H9 (cell line): ENCODE measurements around the gene XPR1. TPM values are rescaled to one million over a fixed set of nuclear protein-coding genes. Genes with fewer than 3 reads are reported as not detected.

Experiments
- DNase-seq: peaks from one replicate; pipeline ENCODE4 v3.0.0-alpha.2; 2017
- H2AFZ ChIP-seq: one replicate; pipeline ENCODE4 v1.6.1; 2013; ENCODE audit warnings: mild to moderate bottlenecking, low read length, control low read depth, moderate library complexity
- H2AK5ac ChIP-seq: 2 replicates; pipeline ENCODE4 v1.6.1; 2013; ENCODE audit warnings: low read length, control low read depth, mixed read lengths; ENCODE audit not compliant: insufficient read length
- H2BK120ac ChIP-seq: one replicate; pipeline ENCODE4 v1.6.1; 2013; ENCODE audit warnings: low read depth, mild to moderate bottlenecking, low read length, control low read depth, inconsistent platforms; ENCODE audit not compliant: poor library complexity, severe bottlenecking
- H2BK12ac ChIP-seq: 2 replicates; pipeline ENCODE4 v1.6.1; 2013; ENCODE audit warnings: low read length, control low read depth, mixed read lengths, low read depth; ENCODE audit not compliant: insufficient read length
- H2BK15ac ChIP-seq: 2 replicates; pipeline ENCODE4 v1.6.1; 2013; ENCODE audit warnings: low read depth, low read length, control low read depth
- H2BK20ac ChIP-seq: one replicate; pipeline ENCODE4 v1.6.1; 2013; ENCODE audit warnings: low read depth, mild to moderate bottlenecking, low read length, control low read depth, inconsistent platforms; ENCODE audit not compliant: poor library complexity, severe bottlenecking
- H2BK5ac ChIP-seq: 2 replicates; pipeline ENCODE4 v1.6.1; 2013; ENCODE audit warnings: low read length, control low read depth, mixed read lengths; ENCODE audit not compliant: insufficient read length
- H3K14ac ChIP-seq: 2 replicates; pipeline ENCODE4 v1.6.1; 2013; ENCODE audit warnings: low read length, control low read depth; ENCODE audit not compliant: insufficient read depth
- H3K18ac ChIP-seq: 2 replicates; pipeline ENCODE4 v1.6.1; 2013; ENCODE audit warnings: low read depth, mild to moderate bottlenecking, mixed read lengths, low read length, control low read depth; ENCODE audit not compliant: insufficient read length
- H3K23ac ChIP-seq: 2 replicates; pipeline ENCODE4 v1.6.1; 2013; ENCODE audit warnings: low read length, control low read depth, mixed read lengths, low read depth; ENCODE audit not compliant: insufficient read length
- H3K23me2 ChIP-seq: 2 replicates; pipeline ENCODE4 v1.6.1; 2013; ENCODE audit warnings: low read depth, mild to moderate bottlenecking, mixed read lengths, low read length, control low read depth; ENCODE audit not compliant: insufficient read length, poor library complexity, severe bottlenecking
- H3K27ac ChIP-seq: 2 replicates; pipeline ENCODE4 v1.5.1; 2013; ENCODE audit warnings: low read length, control low read depth, mixed read lengths, low read depth; ENCODE audit not compliant: insufficient read length
- H3K27me3 ChIP-seq: 2 replicates; pipeline ENCODE4 v1.6.1; 2013; ENCODE audit warnings: low read length, control low read depth, inconsistent platforms; ENCODE audit not compliant: insufficient read depth
- H3K4ac ChIP-seq: 2 replicates; pipeline ENCODE4 v1.6.1; 2013; ENCODE audit warnings: low read depth, mild to moderate bottlenecking, control low read depth, inconsistent platforms, low read length, moderate library complexity
- H3K4me1 ChIP-seq: 2 replicates; pipeline ENCODE4 v1.6.1; 2013; ENCODE audit warnings: low read length, control low read depth, inconsistent platforms; ENCODE audit not compliant: insufficient read depth
- H3K4me2 ChIP-seq: 2 replicates; pipeline ENCODE4 v1.6.1; 2013; ENCODE audit warnings: low read length, control low read depth, mixed read lengths; ENCODE audit not compliant: insufficient read length, insufficient read depth
- H3K56ac ChIP-seq: 2 replicates; pipeline ENCODE4 v1.6.1; 2013; ENCODE audit warnings: low read depth, mild to moderate bottlenecking, mixed read lengths, low read length, control low read depth; ENCODE audit not compliant: insufficient read length
- H3K79me1 ChIP-seq: 2 replicates; pipeline ENCODE4 v1.6.1; 2013; ENCODE audit warnings: low read depth, mild to moderate bottlenecking, moderate library complexity, low read length, control low read depth, inconsistent platforms; ENCODE audit not compliant: insufficient read depth, poor library complexity, severe bottlenecking
- H3K79me2 ChIP-seq: 2 replicates; pipeline ENCODE4 v1.6.1; 2013; ENCODE audit warnings: low read length, control low read depth, inconsistent platforms; ENCODE audit not compliant: insufficient read depth
- H3K9ac ChIP-seq: 2 replicates; pipeline ENCODE4 v1.6.1; 2013; ENCODE audit warnings: low read length, control low read depth, mixed read lengths; ENCODE audit not compliant: insufficient read length; ENCODE audit errors: extremely low read depth
- H3K9me3 ChIP-seq: one replicate; pipeline ENCODE4 v1.6.1; 2013; ENCODE audit warnings: low read depth, low read length, inconsistent platforms; ENCODE audit not compliant: control insufficient read depth
- H3T11ph ChIP-seq: one replicate; pipeline ENCODE4 v1.6.1; 2013; ENCODE audit warnings: mild to moderate bottlenecking, low read length, control low read depth, inconsistent platforms
- H4K20me1 ChIP-seq: one replicate; pipeline ENCODE4 v1.6.1; 2013; ENCODE audit not compliant: control insufficient read depth, insufficient read length, insufficient read depth
- H4K5ac ChIP-seq: 2 replicates; pipeline ENCODE4 v1.6.1; 2013; ENCODE audit warnings: low read depth, mild to moderate bottlenecking, mixed read lengths, low read length, control low read depth; ENCODE audit not compliant: insufficient read length
- H4K8ac ChIP-seq: replicated peaks from 2 replicates; pipeline ENCODE4 v1.6.1; 2013; ENCODE audit warnings: low read length, control low read depth, mixed read lengths, low read depth; ENCODE audit not compliant: insufficient read length
- H4K91ac ChIP-seq: 2 replicates; pipeline ENCODE4 v1.6.1; 2013; ENCODE audit warnings: low read depth, mild to moderate bottlenecking, moderate library complexity, mixed read lengths, low read length, control low read depth; ENCODE audit not compliant: insufficient read length
- H3K27ac Mint-ChIP-seq, 3 experiments: 2 replicates in 2 of 3; 3 replicates in 1 of 3; pipeline ENCODE4 v1.8.0; 2020 to 2021; ENCODE audit warnings: mixed read lengths in 3 of 3, mild to moderate bottlenecking in 1 of 3, moderate library complexity in 1 of 3
- H3K27me3 Mint-ChIP-seq: 2 replicates; pipeline ENCODE4 v1.8.0; 2021; ENCODE audit warnings: low read depth, mild to moderate bottlenecking, moderate library complexity, mixed read lengths
- H3K36me3 Mint-ChIP-seq, 3 experiments: 2 replicates in 2 of 3; 3 replicates in 1 of 3; pipeline ENCODE4 v1.8.0; 2020 to 2021; ENCODE audit warnings: low read depth in 3 of 3, mixed read lengths in 3 of 3; ENCODE audit not compliant: insufficient read depth in 1 of 3
- H3K4me1 Mint-ChIP-seq, 2 experiments: 2 replicates each; pipeline ENCODE4 v1.8.0; 2020; ENCODE audit warnings: mixed read lengths in 2 of 2
- H3K4me3 Mint-ChIP-seq, 2 experiments: 2 replicates in 1 of 2; 3 replicates in 1 of 2; pipeline ENCODE4 v1.8.0; 2020 to 2021; ENCODE audit warnings: mild to moderate bottlenecking in 2 of 2, mixed read lengths in 2 of 2, moderate library complexity in 1 of 2
- H3K9me3 Mint-ChIP-seq, 2 experiments: 2 replicates in 1 of 2; 3 replicates in 1 of 2; pipeline ENCODE4 v1.8.0; 2020; ENCODE audit warnings: mild to moderate bottlenecking in 2 of 2, mixed read lengths in 2 of 2, moderate library complexity in 1 of 2
- CTCF ChIP-seq: fragments of 200-600 bp; sonication (generic); conservative IDR thresholded peaks from 3 replicates; pipeline ENCODE4 v1.8.0; 2021; ENCODE audit warnings: antibody characterized with exemption, mild to moderate bottlenecking
- WGBS: extraction: QIAGEN DNeasy Blood & Tissue Kit; methylation state at CpG from one replicate; pipeline ENCODE4 v1.1.7; 2013; ENCODE audit warnings: missing lambda C conversion rate, low lambda C conversion rate, mixed read lengths; ENCODE audit not compliant: insufficient read length; ENCODE audit errors: extremely low coverage; 5-methylcytosine and 5-hydroxymethylcytosine counted together
- total RNA-seq: library from RNA; stranded (reverse); gene quantifications from 2 replicates; pipeline ENCODE4 v1.2.1, GENCODE V29; 2021

The XPR1 gene
- total RNA-seq, 1 experiment from 2014 or later: 34.1 TPM

- no peaks in the 10 kb centered on the region for H3K9me3 Mint-ChIP-seq
- Histone ChIP-seq H3K14ac (no peak overlapping the region), H3K23ac (no peak overlapping the region), H2AFZ (no peak overlapping the region), H3K27ac (no peak overlapping the region), H3K9ac (no peak overlapping the region), H2BK12ac (no peak overlapping the region), H3K9me3 (no peaks in the 10 kb centered on the region), H4K8ac (no peak overlapping the region), H4K5ac (no peak overlapping the region), H2AK5ac (no peak overlapping the region), H3K18ac (no peak overlapping the region), H3K4ac (no peak overlapping the region), H2BK20ac (no peak overlapping the region), H3T11ph (no peak overlapping the region), H3K4me2 (no peak overlapping the region), H4K20me1 (no peaks in the 10 kb centered on the region), H3K27me3 (no peaks in the 10 kb centered on the region; the same call in 1 of the 2 replicates), H2BK5ac (no peak overlapping the region), H3K4me1 (no peaks in the 10 kb centered on the region; the same call in 1 of the 2 replicates), H2BK120ac (no peak overlapping the region), H2BK15ac (no peak overlapping the region), H4K91ac (no peak overlapping the region), H3K56ac (no peak overlapping the region), H3K23me2 (no peaks in the 10 kb centered on the region), H3K79me2 (no peaks in the 10 kb centered on the region), H3K79me1 (no peaks in the 10 kb centered on the region)
- H3K4me1 Mint-ChIP-seq: peaks cover 24 to 25% of the 10 kb centered on the region in 2 experiments
- H3K27ac Mint-ChIP-seq: no peak overlapping the region
- no peak for DNase-seq
- no peaks in the 10 kb centered on the region for H3K36me3 Mint-ChIP-seq
- H3K27me3 Mint-ChIP-seq: peaks cover 3% of the 10 kb centered on the region
- no peak overlapping the region for H3K4me3 Mint-ChIP-seq
- whole genome bisulfite sequencing: no CpG with 5 or more reads among the region's 2 CpGs
- no peak for TF ChIP-seq CTCF
Observed at GRCh38 chr1:180606155-180606554, 25.7 kb upstream of the XPR1 start.
